Measurements from ENCODE around the gene PKDCC.

The PKDCC gene

DNA sequence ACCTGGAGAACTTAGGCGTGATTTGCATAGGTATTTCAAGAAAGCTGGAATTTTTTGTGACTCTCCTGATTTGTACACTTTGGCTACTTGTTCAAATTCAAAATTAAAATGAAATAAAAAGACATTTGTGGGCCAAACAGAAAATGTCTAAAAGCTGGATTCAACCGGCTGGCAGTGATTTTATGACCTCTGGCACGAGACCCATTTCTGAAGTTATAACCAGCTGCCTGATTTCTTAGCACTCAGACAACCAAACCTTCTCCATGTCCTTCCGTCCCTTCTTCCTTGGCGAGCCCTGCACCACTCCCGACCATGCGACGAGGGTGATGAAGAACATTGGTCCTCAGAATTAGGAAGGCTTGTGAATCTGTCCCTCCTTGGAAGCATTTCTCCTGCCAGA, 19.7 kb downstream of the PKDCC start:
- TF ChIP-seq, protein P1, sequence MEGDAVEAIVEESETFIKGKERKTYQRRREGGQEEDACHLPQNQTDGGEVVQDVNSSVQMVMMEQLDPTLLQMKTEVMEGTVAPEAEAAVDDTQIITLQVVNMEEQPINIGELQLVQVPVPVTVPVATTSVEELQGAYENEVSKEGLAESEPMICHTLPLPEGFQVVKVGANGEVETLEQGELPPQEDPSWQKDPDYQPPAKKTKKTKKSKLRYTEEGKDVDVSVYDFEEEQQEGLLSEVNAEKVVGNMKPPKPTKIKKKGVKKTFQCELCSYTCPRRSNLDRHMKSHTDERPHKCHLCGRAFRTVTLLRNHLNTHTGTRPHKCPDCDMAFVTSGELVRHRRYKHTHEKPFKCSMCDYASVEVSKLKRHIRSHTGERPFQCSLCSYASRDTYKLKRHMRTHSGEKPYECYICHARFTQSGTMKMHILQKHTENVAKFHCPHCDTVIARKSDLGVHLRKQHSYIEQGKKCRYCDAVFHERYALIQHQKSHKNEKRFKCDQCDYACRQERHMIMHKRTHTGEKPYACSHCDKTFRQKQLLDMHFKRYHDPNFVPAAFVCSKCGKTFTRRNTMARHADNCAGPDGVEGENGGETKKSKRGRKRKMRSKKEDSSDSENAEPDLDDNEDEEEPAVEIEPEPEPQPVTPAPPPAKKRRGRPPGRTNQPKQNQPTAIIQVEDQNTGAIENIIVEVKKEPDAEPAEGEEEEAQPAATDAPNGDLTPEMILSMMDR (IDR thresholded peaks at IDR 0.05; ENCODE audit: insufficient read depth, low read depth, low read length, missing control alignments): no peak
- no peak for DNase-seq (ENCODE audit: low read depth)
- no peak overlapping the region for H3K4me3 ChIP-seq (ENCODE audit: low read length)

GRCh38 chr2:42068571-42069178, 20.9 kb downstream of the PKDCC start:
- DNase-seq (ENCODE audit: low read depth): no peak
- TF ChIP-seq, protein P1 (IDR thresholded peaks at IDR 0.05; ENCODE audit: insufficient read depth, low read depth, low read length, missing control alignments): no peak
- H3K4me3 ChIP-seq (ENCODE audit: low read length): no peak overlapping the region

- no peak overlapping the region for H3K4me3 ChIP-seq (ENCODE audit: low read length)
- TF ChIP-seq, protein P1 (IDR thresholded peaks at IDR 0.05; ENCODE audit: insufficient read depth, low read depth, low read length, missing control alignments): no peak
- no peak for DNase-seq (ENCODE audit: low read depth)
Observed at GRCh38 chr2:42069568-42069967, 21.7 kb downstream of the PKDCC start.

DNA sequence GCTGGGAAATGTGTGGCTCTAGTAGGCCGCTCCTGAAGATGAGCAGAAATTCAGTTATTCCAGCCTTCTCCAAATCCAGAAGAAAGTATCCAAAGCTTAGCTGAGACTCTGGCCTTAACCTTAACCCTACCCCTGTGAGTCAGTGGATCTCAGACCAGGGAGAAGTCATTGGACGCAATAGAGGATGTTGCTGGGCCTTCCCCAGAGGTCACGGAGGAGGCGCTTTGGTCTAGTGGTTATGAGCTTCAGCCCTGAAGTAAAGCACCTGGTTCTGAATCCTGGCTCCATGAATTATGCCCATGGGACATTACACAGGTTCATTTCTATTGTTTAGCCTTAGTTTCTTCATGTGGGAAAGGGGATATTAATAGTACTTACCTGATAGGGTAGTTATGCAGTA, 24.0 kb downstream of the PKDCC start:
- no peak overlapping the region for H3K4me3 ChIP-seq (ENCODE audit: low read length)
- no peak for DNase-seq (ENCODE audit: low read depth)
- TF ChIP-seq, protein P1 (IDR thresholded peaks at IDR 0.05; ENCODE audit: insufficient read depth, low read depth, low read length, missing control alignments): no peak

GRCh38 chr2:42072349-42073118, 24.7 kb downstream of the PKDCC start:
- no peak for DNase-seq (ENCODE audit: low read depth)
- TF ChIP-seq, protein P1 (IDR thresholded peaks at IDR 0.05; ENCODE audit: insufficient read depth, low read depth, low read length, missing control alignments): no peak
- no peak overlapping the region for H3K4me3 ChIP-seq (ENCODE audit: low read length)

DNA sequence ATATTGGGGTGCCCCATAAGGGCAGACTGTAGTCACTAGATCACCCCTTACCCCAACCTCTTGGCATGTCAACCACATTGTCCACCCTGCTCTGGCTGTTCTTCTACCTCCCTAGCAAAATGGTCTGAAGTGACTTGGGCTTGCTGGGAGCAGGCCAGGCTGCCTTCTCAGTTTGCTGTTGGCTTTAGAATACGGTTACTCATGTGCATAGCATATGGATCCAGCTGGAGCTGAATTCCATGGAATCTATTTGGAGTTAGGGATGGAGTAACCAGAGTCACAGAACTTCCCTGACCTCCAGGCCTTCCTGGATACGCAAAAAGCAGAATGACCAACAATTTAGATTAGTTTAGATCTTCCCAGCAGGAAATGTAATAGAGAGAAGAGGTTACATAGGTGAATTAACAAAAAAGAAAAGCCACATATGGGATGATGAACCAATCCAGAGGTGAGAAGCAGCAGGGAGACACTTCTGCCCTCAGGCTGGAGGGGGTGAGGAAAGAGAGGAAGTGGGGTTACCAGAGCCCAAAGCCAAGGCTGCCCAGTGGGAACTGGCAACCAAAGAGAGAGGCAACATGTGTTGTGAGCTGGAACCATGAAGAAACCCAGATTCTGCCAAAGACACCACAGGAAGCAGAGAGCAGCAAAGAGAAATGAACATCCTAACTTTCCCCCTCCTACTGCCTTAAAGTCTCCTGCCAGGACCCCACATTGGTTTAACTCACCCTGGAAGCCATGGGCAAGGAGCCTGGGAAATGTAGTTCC, 26.1 kb downstream of the PKDCC start:
- H3K4me3 ChIP-seq (ENCODE audit: low read length): no peak overlapping the region
- TF ChIP-seq, protein P1 (IDR thresholded peaks at IDR 0.05; ENCODE audit: insufficient read depth, low read depth, low read length, missing control alignments): no peak
- DNase-seq (ENCODE audit: low read depth): no peak
